Caco-2 (cell line): ENCODE data around the gene SLC35F1. TPM values are rescaled to one million over a fixed set of nuclear protein-coding genes. Genes with fewer than 3 reads are reported as not detected.

ENCODE experiments used
- BruUV-seq: library from RNA; stranded (reverse); fragments of 400-500 nt; replicated peaks from 2 replicates; lab custom pipeline; 2021; lab: Mats Ljungman, UMichigan
- CTCF ChIA-PET: fragments of 300-600 bp; sonication (Branson Sonifier 250); formaldehyde crosslinking; loops from one replicate; lab custom pipeline; 2022; ENCODE audit warnings: antibody characterized with exemption; lab: Charles Lee
- POLR2A ChIA-PET: fragments of 300-600 bp; sonication (Branson Sonifier 250); formaldehyde crosslinking; loops from one replicate; lab custom pipeline; 2022; ENCODE audit warnings: antibody characterized with exemption; lab: Charles Lee
- DNase-seq, 2 experiments: peaks; one replicate each; pipeline versions ENCODE4 v3.0.0 to v3.0.0-alpha.2; 2020 to 2022
- H3K27me3 ChIP-seq: replicated peaks from 2 replicates; pipeline ENCODE4 v1.6.0; 2011; ENCODE audit warnings: low read length; ENCODE audit not compliant: control insufficient read depth, insufficient read depth
- H3K36me3 ChIP-seq: 2 replicates; pipeline ENCODE4 v1.5.1; 2011; ENCODE audit warnings: low read length; ENCODE audit not compliant: control insufficient read depth, insufficient read depth
- H3K4me1 ChIP-seq: fragments of 250-450 bp; sonication (Bioruptor Pico); 2 replicates; pipeline ENCODE4 v1.5.1; 2020; ENCODE audit warnings: mild to moderate bottlenecking
- H3K4me3 ChIP-seq: 2 replicates; pipeline ENCODE4 v1.5.1; 2011; ENCODE audit warnings: low read depth, mild to moderate bottlenecking, control low read depth, low read length
- H3K9me3 ChIP-seq: fragments of 250-450 bp; sonication (Bioruptor Pico); 2 replicates; pipeline ENCODE4 v1.5.1; 2020; ENCODE audit warnings: mild to moderate bottlenecking, moderate library complexity
- H3K27ac Mint-ChIP-seq: one replicate; pipeline ENCODE4 v1.8.0; 2022; ENCODE audit warnings: mixed read lengths; ENCODE audit not compliant: unreplicated experiment
- H3K27me3 Mint-ChIP-seq: one replicate; pipeline ENCODE4 v1.8.0; 2022; ENCODE audit warnings: mixed read lengths; ENCODE audit not compliant: insufficient read depth, unreplicated experiment
- H3K36me3 Mint-ChIP-seq: one replicate; pipeline ENCODE4 v1.8.0; 2022; ENCODE audit warnings: mild to moderate bottlenecking, mixed read lengths; ENCODE audit not compliant: insufficient read depth, unreplicated experiment
- H3K4me1 Mint-ChIP-seq: one replicate; pipeline ENCODE4 v1.8.0; 2022; ENCODE audit warnings: low read depth, mixed read lengths; ENCODE audit not compliant: unreplicated experiment
- H3K4me3 Mint-ChIP-seq: one replicate; pipeline ENCODE4 v1.8.0; 2022; ENCODE audit warnings: mild to moderate bottlenecking, moderate library complexity, mixed read lengths; ENCODE audit not compliant: unreplicated experiment
- H3K9me3 Mint-ChIP-seq: one replicate; pipeline ENCODE4 v1.8.0; 2022; ENCODE audit warnings: mixed read lengths; ENCODE audit not compliant: unreplicated experiment
- CTCF ChIP-seq, 2 experiments: fragments of 200-600 bp in 1 of 2; IDR thresholded peaks; 1 replicate in 1 of 2; 2 replicates in 1 of 2; pipeline versions ENCODE4 v1.5.1 to v1.8.0; 2011 to 2022; ENCODE audit warnings: antibody characterized with exemption in 1 of 2, control low read depth in 1 of 2, inconsistent platforms in 1 of 2, low read depth in 1 of 2, low read length in 1 of 2, mild to moderate bottlenecking in 1 of 2, moderate library complexity in 1 of 2; ENCODE audit not compliant: insufficient read depth in 1 of 2, severe bottlenecking in 1 of 2, unreplicated experiment in 1 of 2
- intact Hi-C: fragments of 100-400 bp; cut with micrococcal nuclease; formaldehyde crosslinking; loops from one replicate; pipeline ENCODE4 v1.10.0; 2022; ENCODE audit not compliant: unreplicated experiment
- total RNA-seq: library from RNA; stranded (reverse); gene quantifications from 2 replicates; pipeline ENCODE4 v1.2.3, GENCODE V29; 2022

SLC35F1 gene
- total RNA-seq, 1 experiment from 2014 or later, result not detected

DNA sequence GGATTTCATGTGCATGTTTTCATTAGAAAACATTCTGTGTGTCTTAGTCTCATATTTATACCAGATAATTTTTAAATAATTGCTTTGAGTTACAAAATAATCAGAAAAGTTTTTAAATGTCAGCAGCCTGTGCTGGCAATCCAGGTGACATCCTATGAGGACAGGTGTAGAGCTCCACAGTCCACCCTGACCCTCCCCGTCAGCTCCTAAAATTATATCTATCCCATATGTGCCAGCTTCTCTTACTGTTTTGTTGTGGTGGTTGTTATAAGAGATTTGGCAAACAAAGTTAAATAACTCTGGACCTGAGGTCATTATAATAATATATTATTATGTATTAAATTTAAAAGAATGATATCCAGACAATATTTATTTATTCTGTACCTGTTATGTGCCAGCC, 387.8 kb downstream of the SLC35F1 start:
- intact Hi-C loops, result no loop called here
- H3K27me3 ChIP-seq, result no peaks in the 10 kb centered on the region
- CTCF ChIA-PET, result no interaction called here
- H3K9me3 Mint-ChIP-seq, result no peaks in the 10 kb centered on the region
- H3K27me3 Mint-ChIP-seq, result no peaks in the 10 kb centered on the region
- BruUV-seq, result no TSS peak
- no peak for TF ChIP-seq CTCF (IDR thresholded peaks at IDR 0.05; ENCODE audit: insufficient read depth in 1 of 2, low read depth in 1 of 2, low read length in 1 of 2, severe bottlenecking in 1 of 2, unreplicated experiment in 1 of 2)
- no peaks in the 10 kb centered on the region for H3K36me3 Mint-ChIP-seq
- no peak for DNase-seq
- no peak overlapping the region for H3K27ac Mint-ChIP-seq
- H3K9me3 ChIP-seq, result no peaks in the 10 kb centered on the region
- POLR2A ChIA-PET, result no interaction called here
- H3K36me3 ChIP-seq, result no peaks in the 10 kb centered on the region
- H3K4me3 Mint-ChIP-seq, result no peak overlapping the region
- H3K4me1 ChIP-seq, result 0 out of 2 replicates have a peak, but pooled peaks cover 5% of the 10 kb centered on the region
- no peak overlapping the region for H3K4me3 ChIP-seq
- H3K4me1 Mint-ChIP-seq, result no peaks in the 10 kb centered on the region

GRCh38 chr6:118295336-118295735, 388.3 kb downstream of the SLC35F1 start:
- H3K27me3 Mint-ChIP-seq, result no peaks in the 10 kb centered on the region
- CTCF ChIA-PET, result no interaction called here
- H3K9me3 ChIP-seq, result no peaks in the 10 kb centered on the region
- no peak overlapping the region for H3K27ac Mint-ChIP-seq
- no peaks in the 10 kb centered on the region for H3K36me3 Mint-ChIP-seq
- 0 out of 2 replicates have a peak, but pooled peaks cover 5% of the 10 kb centered on the region for H3K4me1 ChIP-seq
- H3K36me3 ChIP-seq, result no peaks in the 10 kb centered on the region
- no TSS peak for BruUV-seq
- H3K4me3 ChIP-seq, result no peak overlapping the region
- no peak overlapping the region for H3K4me3 Mint-ChIP-seq
- no peak for TF ChIP-seq CTCF (IDR thresholded peaks at IDR 0.05; ENCODE audit: insufficient read depth in 1 of 2, low read depth in 1 of 2, low read length in 1 of 2, severe bottlenecking in 1 of 2, unreplicated experiment in 1 of 2)
- no peaks in the 10 kb centered on the region for H3K27me3 ChIP-seq
- intact Hi-C loops, result no loop called here
- DNase-seq, result no peak
- H3K9me3 Mint-ChIP-seq, result no peaks in the 10 kb centered on the region
- POLR2A ChIA-PET, result no interaction called here
- no peaks in the 10 kb centered on the region for H3K4me1 Mint-ChIP-seq

- no TSS peak for BruUV-seq
- no peaks in the 10 kb centered on the region for H3K9me3 ChIP-seq
- no peaks in the 10 kb centered on the region for H3K9me3 Mint-ChIP-seq
- H3K4me3 ChIP-seq, result no peak overlapping the region
- 0 out of 2 replicates have a peak, but pooled peaks cover 5% of the 10 kb centered on the region for H3K4me1 ChIP-seq
- no peak for DNase-seq
- H3K4me3 Mint-ChIP-seq, result no peak overlapping the region
- H3K27ac Mint-ChIP-seq, result no peak overlapping the region
- H3K4me1 Mint-ChIP-seq, result no peaks in the 10 kb centered on the region
- no peaks in the 10 kb centered on the region for H3K27me3 Mint-ChIP-seq
- TF ChIP-seq CTCF (IDR thresholded peaks at IDR 0.05; ENCODE audit: insufficient read depth in 1 of 2, low read depth in 1 of 2, low read length in 1 of 2, severe bottlenecking in 1 of 2, unreplicated experiment in 1 of 2), result no peak
- ChIA-PET CTCF (no interaction called here), POLR2A (no interaction called here)
- intact Hi-C loops, result no loop called here
- H3K36me3 Mint-ChIP-seq, result no peaks in the 10 kb centered on the region
- H3K27me3 ChIP-seq, result no peaks in the 10 kb centered on the region
- H3K36me3 ChIP-seq, result no peaks in the 10 kb centered on the region
Observed at GRCh38 chr6:118296129-118296901, 389.3 kb downstream of the SLC35F1 start.
